SK-N-SH treated with all-trans-retinoic acid at 6 μM for 48 hours (cell line): ENCODE measurements around the gene GLIS1.

ENCODE experiments used
- TF ChIP-seq, protein P1 (sequence below): fragments of 250-450 bp; sonication (Bioruptor Pico); IDR thresholded peaks from 2 replicates; pipeline ENCODE4 v1.5.0; 2020; ENCODE audit warnings: mild to moderate bottlenecking, moderate library complexity
- TF ChIP-seq, protein P2 (sequence below): fragments of 250-450 bp; sonication (Bioruptor Pico); IDR thresholded peaks from 2 replicates; pipeline ENCODE4 v1.5.1; 2021; ENCODE audit warnings: mild to moderate bottlenecking, moderate library complexity

DNA sequence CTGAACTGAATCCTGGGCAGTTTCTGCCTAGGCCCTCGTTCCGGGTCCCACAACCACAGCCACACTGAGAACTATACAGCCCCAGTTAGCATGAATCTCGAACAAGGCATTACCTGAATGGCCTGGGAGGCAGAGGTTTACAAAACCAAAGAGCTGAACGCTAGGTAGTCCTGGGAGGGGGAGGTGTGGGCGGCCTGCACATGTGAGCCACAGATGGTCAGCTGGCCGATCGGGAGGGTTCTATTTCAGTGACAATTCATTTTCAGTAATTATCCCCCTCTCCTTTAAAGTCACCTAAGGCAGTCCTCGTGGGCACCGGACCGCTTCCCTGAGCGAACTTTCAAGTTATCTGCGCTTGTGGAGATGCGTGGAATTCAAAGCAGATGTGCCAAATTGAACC is 111.9 kb downstream of the GLIS1 start:
- TF ChIP-seq, protein P1, sequence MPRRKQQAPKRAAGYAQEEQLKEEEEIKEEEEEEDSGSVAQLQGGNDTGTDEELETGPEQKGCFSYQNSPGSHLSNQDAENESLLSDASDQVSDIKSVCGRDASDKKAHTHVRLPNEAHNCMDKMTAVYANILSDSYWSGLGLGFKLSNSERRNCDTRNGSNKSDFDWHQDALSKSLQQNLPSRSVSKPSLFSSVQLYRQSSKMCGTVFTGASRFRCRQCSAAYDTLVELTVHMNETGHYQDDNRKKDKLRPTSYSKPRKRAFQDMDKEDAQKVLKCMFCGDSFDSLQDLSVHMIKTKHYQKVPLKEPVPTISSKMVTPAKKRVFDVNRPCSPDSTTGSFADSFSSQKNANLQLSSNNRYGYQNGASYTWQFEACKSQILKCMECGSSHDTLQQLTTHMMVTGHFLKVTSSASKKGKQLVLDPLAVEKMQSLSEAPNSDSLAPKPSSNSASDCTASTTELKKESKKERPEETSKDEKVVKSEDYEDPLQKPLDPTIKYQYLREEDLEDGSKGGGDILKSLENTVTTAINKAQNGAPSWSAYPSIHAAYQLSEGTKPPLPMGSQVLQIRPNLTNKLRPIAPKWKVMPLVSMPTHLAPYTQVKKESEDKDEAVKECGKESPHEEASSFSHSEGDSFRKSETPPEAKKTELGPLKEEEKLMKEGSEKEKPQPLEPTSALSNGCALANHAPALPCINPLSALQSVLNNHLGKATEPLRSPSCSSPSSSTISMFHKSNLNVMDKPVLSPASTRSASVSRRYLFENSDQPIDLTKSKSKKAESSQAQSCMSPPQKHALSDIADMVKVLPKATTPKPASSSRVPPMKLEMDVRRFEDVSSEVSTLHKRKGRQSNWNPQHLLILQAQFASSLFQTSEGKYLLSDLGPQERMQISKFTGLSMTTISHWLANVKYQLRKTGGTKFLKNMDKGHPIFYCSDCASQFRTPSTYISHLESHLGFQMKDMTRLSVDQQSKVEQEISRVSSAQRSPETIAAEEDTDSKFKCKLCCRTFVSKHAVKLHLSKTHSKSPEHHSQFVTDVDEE (CRISPR knock-in tag), result no peak
- TF ChIP-seq, protein P2, sequence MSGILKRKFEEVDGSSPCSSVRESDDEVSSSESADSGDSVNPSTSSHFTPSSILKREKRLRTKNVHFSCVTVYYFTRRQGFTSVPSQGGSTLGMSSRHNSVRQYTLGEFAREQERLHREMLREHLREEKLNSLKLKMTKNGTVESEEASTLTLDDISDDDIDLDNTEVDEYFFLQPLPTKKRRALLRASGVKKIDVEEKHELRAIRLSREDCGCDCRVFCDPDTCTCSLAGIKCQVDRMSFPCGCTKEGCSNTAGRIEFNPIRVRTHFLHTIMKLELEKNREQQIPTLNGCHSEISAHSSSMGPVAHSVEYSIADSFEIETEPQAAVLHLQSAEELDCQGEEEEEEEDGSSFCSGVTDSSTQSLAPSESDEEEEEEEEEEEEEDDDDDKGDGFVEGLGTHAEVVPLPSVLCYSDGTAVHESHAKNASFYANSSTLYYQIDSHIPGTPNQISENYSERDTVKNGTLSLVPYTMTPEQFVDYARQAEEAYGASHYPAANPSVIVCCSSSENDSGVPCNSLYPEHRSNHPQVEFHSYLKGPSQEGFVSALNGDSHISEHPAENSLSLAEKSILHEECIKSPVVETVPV (CRISPR knock-in tag), result no peak
